H4 (cell line): ENCODE measurements around the gene DAB2IP. TPM values are rescaled to one million over a fixed set of nuclear protein-coding genes. Genes with fewer than 3 reads are reported as not detected.
"Not testable (repeated sequence)": the region's sequence is repeated elsewhere in the genome, so short reads cannot be mapped to it uniquely, and the experiment has no call there.

Experiments used
- DNase-seq: peaks from one replicate; pipeline ENCODE4 v3.0.0-alpha.2; 2015; ENCODE audit warnings: low spot score
- total RNA-seq: library from RNA; depleted of rRNA; stranded (reverse); fragments of >200 nt; shearing (Covaris generic); gene quantifications from 2 replicates; pipeline ENCODE4 v1.2.3, GENCODE V29; 2014; rRNA removed

Gene DAB2IP
- total RNA-seq = 5.3 and 8.4 TPM in 2 replicates

DNA sequence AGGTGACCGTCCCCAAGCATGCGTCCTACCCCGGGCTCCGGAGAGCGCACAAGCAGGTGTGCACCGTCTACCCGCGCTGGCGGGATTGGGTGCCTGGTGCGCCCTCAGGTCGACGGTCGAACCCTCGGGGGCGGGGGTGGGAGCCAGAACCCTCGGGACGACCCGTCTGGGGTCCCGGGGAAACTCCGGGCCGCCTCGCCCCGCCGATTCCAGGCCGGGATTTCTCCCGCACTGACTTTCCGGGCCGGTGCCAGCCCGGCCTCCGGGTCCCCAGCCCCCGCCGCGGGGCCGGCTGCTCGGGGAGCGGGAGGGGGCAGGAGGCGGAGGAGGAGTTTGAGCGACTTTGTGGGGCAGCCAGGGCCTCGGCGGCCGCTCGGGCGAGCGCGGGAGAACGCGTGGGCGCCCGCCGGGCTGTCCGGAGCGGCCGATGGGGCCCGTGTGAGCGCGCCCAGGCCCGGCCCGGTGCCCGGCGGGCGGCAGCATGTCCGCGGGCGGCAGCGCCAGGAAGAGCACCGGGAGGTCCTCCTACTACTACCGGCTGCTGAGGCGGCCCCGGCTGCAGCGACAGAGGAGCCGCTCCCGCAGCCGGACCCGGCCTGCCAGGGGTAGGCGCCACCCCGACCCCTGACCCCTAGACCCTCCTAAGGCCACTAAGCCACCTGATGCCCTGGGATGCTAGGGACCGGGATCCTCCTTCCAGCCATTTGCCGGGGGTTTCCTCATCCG is at the start of gene DAB2IP:
Gene DAB2IP, plus strand, starts transcription at position 340 of the 726 bp plus-strand sequence. Its CDS starts 142 bp downstream, at position 482.
- DNase-seq = no peak

DNA sequence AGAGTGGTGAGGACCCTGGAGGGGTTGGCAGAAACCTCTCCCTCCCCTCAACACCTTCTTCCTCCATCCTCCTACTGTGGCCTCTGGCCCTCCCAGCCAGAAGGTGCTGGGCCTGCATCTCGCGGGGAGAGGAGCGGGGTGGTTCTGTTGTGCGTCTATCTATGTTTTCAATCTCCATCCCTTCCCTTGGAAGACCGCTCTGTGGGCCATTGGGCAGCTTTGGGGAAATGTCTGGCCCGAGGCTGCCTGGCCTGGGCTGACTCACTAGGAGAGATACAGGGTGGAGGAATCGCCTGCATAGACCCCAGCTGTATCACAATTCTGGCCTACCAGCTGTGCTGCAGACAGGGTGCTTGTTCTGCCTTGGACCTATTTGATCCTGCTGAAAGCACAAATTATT is 48.4 kb upstream of the DAB2IP start:
- DNase-seq = no peak

DNA sequence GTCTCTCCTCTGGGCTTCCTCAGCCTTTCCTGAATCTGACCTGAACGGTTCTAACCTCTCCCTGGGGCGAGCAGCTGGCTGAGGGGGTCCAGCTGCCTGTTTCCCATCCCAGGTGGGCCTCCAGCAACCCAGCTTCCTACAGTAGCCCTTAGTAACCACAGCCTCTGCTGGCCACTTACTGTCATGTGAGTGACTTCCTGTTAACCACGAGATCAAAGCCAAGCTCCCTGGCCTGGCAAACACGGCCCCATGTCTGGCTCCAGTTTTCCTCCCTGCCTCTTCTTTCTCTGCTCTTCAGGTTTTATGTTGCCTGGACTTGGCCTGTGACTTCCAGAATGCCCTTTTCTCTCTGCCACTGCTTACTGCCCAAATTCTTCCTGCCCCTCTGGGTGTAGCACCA is 47.2 kb upstream of the DAB2IP start:
- DNase-seq = peak; percentile 59

DNA sequence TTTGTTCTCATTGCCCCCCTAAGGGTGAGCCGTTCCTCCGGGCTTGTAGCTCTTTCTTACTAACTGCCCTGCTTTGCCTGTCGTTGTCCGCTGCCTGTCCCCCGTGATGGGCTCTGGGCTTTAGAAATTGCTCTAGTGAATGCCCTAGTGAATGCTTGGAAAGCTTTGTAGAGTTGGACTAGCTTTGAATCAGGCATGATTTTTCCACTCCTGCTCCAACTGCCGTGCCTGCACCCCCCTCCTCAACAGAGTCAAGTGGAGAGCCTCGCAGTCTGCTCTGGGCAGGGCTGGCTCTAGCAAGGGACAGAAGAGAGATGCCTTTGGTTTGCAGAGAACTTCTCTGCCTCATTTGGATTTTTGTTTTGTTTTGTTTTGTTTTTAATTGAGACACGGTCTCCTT is 46.8 kb upstream of the DAB2IP start:
- DNase-seq = no peak

DNA sequence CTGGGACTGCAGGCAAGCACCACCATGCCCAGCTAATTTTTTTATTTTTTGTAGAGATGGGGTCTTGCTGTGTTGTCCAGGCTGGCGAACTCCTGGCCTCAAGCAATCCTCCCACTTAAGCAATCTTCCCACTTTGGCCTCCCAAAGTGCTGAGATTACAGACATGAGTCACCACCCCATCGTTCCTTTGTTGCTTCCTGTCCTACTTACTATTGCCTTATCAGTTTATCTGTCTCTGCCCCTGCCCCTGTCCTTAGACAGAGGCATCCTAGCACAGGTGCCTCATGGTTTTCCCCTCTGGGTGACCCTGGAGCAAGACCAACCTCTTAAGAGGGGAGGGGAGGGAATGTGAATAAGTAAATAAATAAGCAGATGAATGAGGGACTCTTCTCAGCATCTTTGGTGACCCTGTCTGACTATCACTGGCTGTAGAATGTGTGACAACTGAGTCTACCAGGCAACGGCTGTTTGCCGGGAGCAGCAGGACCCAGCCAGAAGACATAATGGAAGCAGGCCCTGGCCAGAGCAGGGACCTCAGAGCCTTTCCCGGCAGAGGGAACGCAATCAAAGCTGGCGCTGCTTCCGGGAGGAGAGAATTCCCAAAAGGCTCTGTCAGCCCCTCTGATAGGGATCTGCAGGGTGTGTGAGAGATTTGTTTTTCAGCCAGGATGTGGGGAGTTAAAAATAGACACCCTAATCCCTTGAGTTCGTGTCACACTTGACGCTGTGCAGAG is 43.8 kb upstream of the DAB2IP start:
- peak; percentile 42 for DNase-seq

DNA sequence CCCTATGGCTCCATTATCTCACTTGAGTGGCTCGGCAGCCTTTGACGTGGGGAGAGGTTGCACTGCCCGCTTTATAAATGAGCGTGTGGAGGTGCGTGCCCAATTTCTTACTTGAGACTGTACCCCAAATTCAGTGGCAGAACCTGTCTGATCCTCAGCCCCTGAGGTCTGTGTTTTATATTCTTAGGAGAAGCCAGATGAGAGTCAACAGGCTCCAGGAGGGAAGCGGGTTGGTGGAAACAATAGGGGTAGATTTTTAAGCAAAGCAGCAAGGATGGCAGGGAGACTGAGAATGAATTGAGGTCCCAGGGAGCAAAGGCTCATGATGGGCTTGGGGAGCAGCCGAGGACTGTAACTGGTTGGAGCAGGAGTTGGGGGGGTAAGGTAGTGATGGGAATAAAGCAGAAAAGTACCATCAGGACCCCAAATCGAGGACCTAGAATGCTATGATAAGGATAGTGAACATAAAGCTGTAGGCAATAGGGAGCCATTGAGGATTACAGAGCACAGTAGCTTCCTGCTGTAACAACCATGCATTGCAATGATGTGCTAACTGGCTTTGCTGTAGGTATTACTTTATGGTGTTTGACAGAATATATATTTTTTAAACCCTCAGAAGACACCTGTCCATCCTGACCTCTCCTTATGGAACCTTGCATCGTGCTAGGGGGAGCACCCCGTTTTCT is 43.1 kb upstream of the DAB2IP start:
- DNase-seq = no peak

DNA sequence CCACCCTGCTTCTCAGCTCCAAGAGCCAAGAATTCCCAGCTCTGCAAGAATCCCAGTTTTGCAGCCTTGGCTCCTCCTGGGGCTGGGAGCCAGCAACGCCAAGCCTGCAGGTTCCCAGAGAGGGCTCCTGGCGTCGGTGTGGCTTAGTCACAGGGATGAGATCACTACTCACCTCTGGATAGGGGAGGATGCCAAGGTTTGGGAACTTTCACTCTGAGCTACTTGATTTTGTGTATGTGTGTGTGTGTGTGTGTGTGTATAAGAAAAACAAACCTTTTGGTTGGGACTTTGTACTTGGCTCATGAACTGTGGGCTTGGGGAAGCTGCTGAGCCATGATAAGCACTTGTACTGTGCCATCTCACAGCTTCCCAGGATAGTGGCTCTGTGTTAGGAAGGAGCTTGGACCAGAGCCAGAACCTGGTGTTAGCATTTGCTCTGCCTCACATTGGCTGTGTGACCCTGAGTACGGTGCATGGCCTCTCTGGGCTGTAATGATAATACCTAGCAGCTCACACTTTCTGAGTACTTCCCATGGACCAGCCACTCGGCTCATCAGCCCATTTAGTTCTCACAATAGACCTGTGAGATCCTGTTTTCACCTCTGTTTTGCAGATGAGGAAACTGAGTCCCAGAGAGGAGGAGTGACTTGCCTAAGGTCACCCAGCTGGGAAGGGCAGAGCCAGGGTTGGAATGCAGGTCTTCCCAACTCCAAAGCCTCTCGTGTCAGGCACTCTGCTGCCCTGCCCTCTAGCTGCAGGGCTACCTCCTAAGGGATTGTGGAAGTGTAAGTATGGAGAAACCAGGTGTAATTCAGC is 41.4 kb upstream of the DAB2IP start:
- peak; percentile 89 for DNase-seq

DNA sequence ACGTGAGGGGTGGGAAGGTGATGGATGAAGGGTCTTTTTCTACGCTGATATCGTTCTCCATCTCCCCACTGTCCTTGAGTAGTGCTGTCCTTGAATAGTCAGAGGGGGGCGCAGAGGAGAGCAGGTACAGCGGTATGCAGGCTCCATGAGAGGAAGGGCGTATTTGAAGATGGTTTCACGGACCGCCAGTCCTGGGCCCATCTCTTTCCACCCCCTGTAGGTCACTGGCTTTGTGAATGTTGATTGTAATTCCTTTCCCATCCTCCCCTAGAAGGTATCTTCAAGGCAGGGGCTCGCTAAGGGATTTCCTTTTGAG is 40.8 kb upstream of the DAB2IP start:
- no peak for DNase-seq

DNA sequence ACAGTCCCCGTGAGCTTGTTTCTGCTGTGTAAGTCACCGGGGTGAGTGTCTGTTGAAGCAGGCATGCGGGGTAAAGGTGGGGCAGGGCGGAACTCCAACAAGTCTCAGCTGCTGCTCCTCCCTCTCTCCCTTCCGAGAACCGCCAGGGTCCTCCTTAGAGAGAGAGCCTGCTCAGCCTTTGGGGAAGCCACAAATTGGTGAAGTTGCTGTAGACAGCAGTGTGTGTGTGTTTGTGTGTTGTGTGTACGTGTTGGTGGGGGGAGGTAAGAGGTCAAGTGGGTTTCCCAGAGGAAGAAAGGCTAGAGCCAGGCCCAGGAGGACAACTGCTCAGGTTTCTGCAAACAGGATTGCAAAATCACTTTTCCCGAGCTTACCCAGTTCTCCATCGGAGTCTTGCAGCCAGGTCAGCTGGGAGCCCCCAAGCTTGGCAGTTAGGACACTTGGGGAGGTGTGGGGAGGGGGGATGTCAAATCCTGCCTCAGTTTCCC is 38.9 kb upstream of the DAB2IP start:
- DNase-seq = peak; percentile 38

DNA sequence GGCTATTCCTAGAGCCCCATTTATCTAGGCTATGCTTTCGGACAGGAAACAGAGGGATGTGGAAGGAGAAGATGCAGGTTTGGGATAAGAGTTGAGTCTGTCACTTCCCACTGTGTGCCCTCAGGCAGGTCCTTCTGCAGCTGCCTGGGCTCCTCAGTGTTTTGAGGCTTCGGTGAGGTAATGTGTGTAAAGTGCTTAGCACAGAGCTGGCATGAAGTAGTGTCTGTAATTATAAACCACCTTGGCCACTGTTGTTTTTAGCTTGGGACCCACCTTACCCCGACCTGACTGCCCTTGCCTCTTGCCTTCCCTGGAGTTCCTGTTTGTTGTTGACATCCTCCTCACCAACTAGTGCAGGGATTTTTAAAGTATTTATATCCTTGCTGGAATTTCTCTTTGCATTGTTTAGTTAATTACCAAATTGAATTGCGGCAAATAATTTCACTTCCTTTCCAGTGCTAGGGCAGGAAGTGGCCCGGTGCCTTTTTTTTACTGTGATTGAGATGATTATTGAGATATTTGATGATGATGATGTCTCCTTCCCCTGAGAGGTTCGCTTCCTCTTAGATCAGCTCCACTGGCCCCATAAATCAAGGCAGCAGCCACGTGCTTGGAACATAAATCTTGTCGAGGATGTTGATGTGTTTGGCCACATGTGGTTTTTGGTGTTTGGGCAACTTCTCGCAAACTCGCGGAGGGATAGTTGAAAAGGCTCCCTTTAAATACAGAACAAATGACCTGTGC is 38.3 kb upstream of the DAB2IP start:
- peak; percentile 60 for DNase-seq

DNA sequence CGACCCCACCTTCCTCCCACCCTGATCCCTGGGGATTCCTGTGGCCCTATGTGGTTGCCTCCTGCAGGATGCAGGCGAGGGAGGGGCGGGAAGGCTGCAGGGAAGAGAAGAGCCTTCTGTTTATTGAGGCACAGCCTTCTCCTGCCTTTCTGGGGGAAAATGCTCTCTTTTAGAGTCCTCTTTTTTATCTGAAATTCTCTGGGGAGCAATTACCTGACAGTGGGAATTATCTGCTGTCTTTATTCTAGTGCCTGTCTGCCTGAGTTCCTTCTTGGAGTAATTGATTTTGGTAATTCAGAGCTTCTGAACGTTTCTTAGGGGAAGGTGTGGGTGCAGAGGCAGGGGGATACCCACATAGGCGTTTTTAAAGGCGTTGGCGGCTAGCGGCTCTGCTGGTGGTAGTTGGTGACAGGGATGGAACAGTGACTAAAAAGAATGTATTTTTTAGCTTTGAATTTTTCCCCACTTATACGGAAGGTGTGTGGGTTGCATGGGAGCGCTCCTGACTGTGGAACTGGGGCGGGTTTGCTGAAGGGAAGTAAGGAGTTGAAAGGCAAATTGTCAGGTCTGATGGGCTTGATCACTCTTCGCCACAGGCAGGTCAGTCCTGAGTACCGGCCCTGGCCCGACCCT is 35.2 kb upstream of the DAB2IP start:
- no peak for DNase-seq

DNA sequence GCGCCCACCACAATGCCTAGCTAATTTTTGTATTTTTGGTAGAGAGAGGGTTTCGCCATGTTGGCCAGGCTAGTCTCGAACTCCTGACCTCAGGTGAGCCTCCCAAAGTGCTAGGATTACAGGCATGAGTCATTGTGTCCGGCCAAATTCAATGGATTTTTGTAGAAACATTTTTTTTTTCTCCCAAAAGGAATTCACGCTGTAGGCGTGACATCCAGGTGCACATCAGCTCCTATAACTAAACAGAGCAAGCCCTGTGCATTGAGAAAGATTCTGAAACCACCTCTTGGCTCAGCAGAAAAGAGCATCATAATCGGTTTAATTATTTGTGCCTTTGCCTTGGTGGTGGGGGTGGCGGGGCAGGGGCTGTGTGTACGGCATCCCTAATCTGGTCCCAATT is 32.9 kb upstream of the DAB2IP start:
- no peak for DNase-seq

DNA sequence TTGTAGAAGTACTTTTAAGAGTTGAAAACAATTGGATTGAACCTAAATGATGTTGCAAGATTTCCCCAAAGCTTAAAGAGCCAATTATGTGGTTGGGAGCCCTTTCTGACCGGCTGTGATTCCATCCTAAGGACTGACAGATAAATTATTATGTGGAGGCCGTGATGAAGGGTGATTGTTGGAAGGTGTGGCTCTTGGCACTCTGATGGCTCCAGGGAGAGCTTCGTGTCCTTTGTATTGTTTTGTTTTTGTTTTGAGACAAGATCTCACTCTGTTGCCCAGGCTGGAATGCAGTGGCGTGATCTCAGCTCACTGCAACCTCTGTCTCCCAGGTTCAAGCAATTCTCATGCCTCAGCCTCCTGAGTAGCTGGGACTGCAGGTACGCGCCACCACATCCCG is 32.5 kb upstream of the DAB2IP start:
- not testable (repeated sequence) for DNase-seq

DNA sequence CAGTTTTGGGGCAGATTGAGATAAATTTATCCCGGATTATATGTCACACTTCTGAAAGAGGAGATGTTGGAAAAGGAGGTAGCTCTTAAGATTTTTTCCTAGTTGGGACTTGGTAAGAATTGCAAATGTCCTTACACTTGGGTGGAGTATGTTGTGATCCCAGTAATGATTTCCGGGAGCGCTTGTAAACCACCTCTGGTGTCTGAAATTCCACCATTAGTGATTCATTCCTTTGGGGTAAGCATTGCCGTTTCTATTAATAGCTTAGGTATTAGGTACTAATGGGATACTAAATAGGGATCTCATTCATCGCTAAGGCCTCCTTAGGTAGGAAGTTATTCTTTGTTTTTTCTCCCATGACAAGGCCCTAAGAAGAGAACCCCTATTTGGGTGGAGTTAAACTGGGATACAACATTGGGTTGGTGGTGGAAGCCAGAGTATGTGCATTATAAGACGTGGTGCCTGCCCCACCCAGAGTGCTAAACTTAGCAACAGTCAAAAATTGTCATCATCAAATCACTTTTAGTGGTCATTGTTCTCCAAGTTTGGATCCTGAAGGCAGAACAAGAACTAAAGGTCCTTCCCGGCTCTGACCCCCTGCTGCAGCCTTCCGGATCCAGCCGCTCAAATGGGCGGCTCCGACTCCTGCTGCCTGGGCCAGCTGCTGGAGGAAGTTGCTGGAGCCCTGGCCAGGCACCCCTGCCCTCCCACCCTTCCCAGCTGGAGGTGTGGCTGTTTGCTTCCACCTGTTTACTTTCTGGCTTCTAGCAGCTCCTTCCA is 31.7 kb upstream of the DAB2IP start:
- DNase-seq = no peak

DNA sequence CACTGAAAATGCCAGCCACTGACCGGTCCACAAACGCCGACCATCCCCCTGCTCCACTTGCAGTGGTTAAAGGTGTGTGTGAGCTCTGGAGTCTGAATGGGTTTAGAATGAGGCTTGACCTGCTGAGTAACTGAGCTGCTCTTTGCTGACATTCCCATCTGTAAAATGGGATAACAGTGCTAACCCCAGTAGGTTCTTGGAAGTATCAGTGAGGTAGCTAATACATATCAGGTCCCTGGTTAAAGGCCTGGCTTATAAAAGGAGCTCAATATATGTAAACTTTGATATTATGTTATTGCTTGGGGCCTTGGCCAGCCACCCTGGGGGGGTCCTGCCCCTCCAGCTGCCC is 31.1 kb upstream of the DAB2IP start:
- no peak for DNase-seq

DNA sequence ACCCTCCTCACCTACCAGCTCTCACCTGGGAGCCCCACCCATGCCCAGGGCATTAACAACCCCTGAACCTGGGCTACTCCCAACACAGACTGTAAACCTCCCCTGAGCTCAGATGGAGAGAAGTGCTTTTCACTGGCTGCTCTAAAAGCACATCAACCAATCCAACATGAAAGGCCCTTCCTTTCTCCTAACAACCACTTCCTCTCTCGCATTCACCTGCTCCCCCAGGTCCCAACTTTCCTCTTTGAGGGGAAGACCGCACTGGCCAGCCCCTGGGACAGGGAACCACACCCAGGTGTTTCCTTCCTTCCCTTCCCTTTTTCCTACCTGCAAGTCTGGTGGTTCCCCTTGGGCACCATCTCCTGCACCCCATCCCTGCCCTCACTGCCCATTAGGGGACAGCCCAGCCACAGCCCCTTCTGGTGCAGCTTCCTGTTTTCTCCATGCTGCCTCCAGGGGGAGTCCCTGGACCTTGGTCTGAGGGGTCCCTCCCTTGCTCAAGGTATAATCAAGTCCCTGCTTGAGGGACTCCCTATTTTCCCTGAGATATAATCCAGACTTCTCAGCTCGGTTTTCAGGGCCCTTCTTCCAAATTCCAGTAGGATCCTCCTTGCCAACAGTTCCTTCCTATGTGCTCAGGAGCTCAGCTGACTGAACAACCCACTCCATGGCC is 30.5 kb upstream of the DAB2IP start:
- DNase-seq = peak; percentile 40

DNA sequence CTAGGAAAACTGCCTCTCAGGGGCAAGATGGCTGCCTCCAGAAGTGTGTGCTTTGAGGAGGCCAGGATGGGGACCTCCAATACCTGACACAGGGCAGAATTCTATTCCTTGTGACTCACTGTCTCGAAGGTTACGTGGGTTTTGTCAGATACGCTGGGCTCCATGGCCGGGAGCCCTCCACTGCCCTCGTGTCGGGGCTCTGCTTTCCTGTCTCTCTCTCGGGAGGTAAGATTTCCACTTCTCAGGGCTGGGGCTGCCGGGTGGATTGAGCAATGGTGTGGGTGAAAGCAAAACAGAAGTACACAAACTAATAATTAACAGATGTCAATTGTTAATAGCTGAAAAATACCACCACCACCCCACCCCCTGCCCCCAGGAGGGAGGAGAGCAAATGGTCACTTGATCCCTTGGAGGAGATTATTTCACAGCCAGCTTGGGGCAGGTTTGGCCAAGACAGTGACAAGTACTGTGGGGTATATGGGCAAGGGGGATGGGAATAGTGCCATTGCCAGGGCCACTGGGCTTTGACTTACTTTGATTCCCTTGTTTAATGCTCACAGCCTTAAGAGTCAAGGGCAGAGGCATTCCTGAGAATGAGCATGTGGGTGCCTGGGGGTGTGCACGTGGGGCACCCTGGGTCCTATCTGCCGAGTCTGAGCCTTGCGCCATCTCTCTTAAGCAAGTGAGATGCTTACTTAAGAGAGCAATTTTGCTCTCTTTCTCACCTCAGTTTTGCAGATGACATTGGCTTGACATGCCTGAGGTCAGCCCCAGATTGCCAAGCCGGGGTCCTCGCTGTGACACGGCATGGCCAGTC is 28.8 kb upstream of the DAB2IP start:
- no peak for DNase-seq

DNA sequence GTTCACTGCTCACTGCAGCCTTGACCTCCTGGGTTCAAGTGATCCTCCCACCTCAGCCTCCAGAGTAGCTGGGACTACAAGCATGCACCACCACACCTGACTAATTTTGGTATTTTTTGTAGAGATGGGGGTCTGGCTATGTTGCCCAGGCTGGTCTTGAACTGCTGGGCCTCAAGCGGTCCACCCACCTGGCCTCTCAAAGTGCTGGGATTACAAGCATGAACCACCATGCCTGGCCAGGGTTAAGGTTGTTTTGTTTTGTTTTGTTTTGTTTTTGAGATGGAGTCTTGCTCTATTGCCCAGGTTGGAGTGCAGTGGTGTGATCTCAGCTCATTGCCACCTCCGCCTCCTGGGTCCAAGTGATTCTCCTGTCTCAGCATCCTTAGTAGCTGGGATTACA is 28.0 kb upstream of the DAB2IP start:
- not testable (repeated sequence) for DNase-seq

DNA sequence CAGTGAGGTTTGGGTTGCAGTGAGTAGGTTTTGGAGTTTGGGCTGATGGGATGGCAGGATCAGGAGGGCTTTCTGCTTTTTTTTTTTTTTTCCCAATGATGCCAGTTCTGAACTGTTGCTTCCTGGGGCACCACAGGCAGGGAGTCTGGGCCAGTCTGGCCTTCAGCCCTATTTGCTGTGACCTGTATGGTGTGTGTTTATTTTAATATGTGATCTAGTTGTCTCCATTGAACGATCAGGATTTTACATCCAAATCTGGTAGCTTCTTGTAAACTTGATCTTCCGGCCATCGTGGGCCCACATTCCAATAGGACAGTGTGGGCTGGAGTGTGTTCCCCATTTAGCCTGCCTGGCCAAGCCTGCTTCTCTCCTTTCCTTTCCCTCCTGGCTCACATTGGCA is 25.8 kb upstream of the DAB2IP start:
- no peak for DNase-seq
